H1 (cell line): Measurements from ENCODE around the gene CCDC182. TPM values are rescaled to one million over a fixed set of nuclear protein-coding genes. Genes with fewer than 3 reads are reported as not detected.

Experiments
- CTCF ChIA-PET: fragments of 300-600 bp; sonication (Branson Sonifier 250); formaldehyde crosslinking; loops from one replicate; lab custom pipeline; 2021; ENCODE audit not compliant: partially characterized antibody; lab: Charles Lee
- POLR2A ChIA-PET: fragments of 300-600 bp; sonication (Branson Sonifier 250); formaldehyde crosslinking; loops from one replicate; lab custom pipeline; 2021; ENCODE audit warnings: inconsistent platforms; ENCODE audit not compliant: partially characterized antibody; lab: Charles Lee
- DNase-seq, 2 experiments: peaks; one replicate each; pipeline versions ENCODE4 v3.0.0 to v3.0.0-alpha.2; 2010 to 2022; ENCODE audit warnings: low spot score in 2 of 2, low read depth in 1 of 2, mixed read lengths in 1 of 2
- FAIRE-seq: peaks from 2 replicates; lab custom pipeline; 2011; peaks lifted over from hg19 to GRCh38; lab: Jason Lieb, UNC
- H2AFZ ChIP-seq: 2 replicates; pipeline ENCODE4 v1.8.1; 2012; ENCODE audit warnings: low read length, inconsistent platforms
- H2AK5ac ChIP-seq: 2 replicates; pipeline ENCODE4 v1.6.1; 2013; ENCODE audit warnings: low read depth, low read length
- H2BK120ac ChIP-seq: replicated peaks from 2 replicates; pipeline ENCODE3; 2013; ENCODE audit warnings: low read depth, low read length, inconsistent platforms
- H2BK12ac ChIP-seq: 2 replicates; pipeline ENCODE4 v1.6.1; 2013; ENCODE audit warnings: low read depth, low read length
- H2BK15ac ChIP-seq: 2 replicates; pipeline ENCODE4 v1.6.1; 2013; ENCODE audit warnings: low read length
- H2BK20ac ChIP-seq: 2 replicates; pipeline ENCODE4 v1.6.1; 2013; ENCODE audit warnings: low read length
- H2BK5ac ChIP-seq: 2 replicates; pipeline ENCODE4 v1.6.1; 2013; ENCODE audit warnings: low read depth, low read length
- H3K14ac ChIP-seq: 2 replicates; pipeline ENCODE4 v1.6.1; 2013; ENCODE audit warnings: inconsistent platforms; ENCODE audit not compliant: insufficient read length
- H3K18ac ChIP-seq: 2 replicates; pipeline ENCODE4 v1.6.1; 2013; ENCODE audit warnings: low read length; ENCODE audit errors: extremely low read depth
- H3K23ac ChIP-seq: 2 replicates; pipeline ENCODE4 v1.6.1; 2013; ENCODE audit warnings: inconsistent platforms; ENCODE audit not compliant: insufficient read length
- H3K23me2 ChIP-seq: 2 replicates; pipeline ENCODE4 v1.6.1; 2013; ENCODE audit warnings: low read depth, low read length
- H3K27ac ChIP-seq: 2 replicates; pipeline ENCODE4 v1.6.1; 2011; ENCODE audit warnings: low read depth, low read length, inconsistent platforms
- H3K27me3 ChIP-seq, 4 experiments: replicated peaks in 1 of 4; 1 replicate in 1 of 4; 2 replicates in 3 of 4; pipeline versions ENCODE4 v1.6.1 to v1.8.1; 2011 to 2013; ENCODE audit warnings: low read length in 3 of 4, mild to moderate bottlenecking in 3 of 4, inconsistent platforms in 2 of 4, mixed read lengths in 2 of 4, moderate library complexity in 1 of 4; ENCODE audit not compliant: control insufficient read depth in 3 of 4, insufficient read depth in 3 of 4; ENCODE audit errors: extremely low read depth in 1 of 4
- H3K36me3 ChIP-seq, 4 experiments: 2 replicates each; pipeline versions ENCODE4 v1.6.1 to v1.8.1; 2011 to 2013; ENCODE audit warnings: mild to moderate bottlenecking in 4 of 4, low read length in 3 of 4, moderate library complexity in 2 of 4, control low read depth in 1 of 4, inconsistent platforms in 1 of 4; ENCODE audit not compliant: insufficient read depth in 4 of 4, control insufficient read depth in 2 of 4
- H3K4ac ChIP-seq: replicated peaks from 2 replicates; pipeline ENCODE3; 2013; ENCODE audit warnings: low read length, low read depth, mixed read lengths, inconsistent platforms; ENCODE audit not compliant: insufficient read length
- H3K4me1 ChIP-seq, 4 experiments: replicated peaks in 1 of 4; 1 replicate in 1 of 4; 2 replicates in 3 of 4; pipeline versions ENCODE4 v1.6.1 to v1.8.1; 2011 to 2013; ENCODE audit warnings: low read length in 3 of 4, inconsistent platforms in 2 of 4, mixed read lengths in 1 of 4; ENCODE audit not compliant: insufficient read depth in 4 of 4, control insufficient read depth in 3 of 4
- H3K4me2 ChIP-seq, 2 experiments: 2 replicates each; pipeline versions ENCODE4 v1.6.1 to v1.8.1; 2011 to 2013; ENCODE audit warnings: low read depth in 2 of 2, low read length in 2 of 2, control low read depth in 1 of 2, inconsistent platforms in 1 of 2, mild to moderate bottlenecking in 1 of 2; ENCODE audit not compliant: insufficient read depth in 1 of 2
- H3K4me3 ChIP-seq, 4 experiments: fragments of 200-600, 300-600 bp in 1 of 4; sonication (generic), shearing (Covaris generic), sonication (Bioruptor Twin) in 1 of 4; 2 replicates each; pipeline versions ENCODE4 v1.5.1 to v1.8.1; 2011 to 2016; ENCODE audit warnings: low read length in 4 of 4, low read depth in 3 of 4, control low read depth in 2 of 4, inconsistent platforms in 2 of 4, mild to moderate bottlenecking in 2 of 4, mixed read lengths in 1 of 4, moderate library complexity in 1 of 4; ENCODE audit not compliant: insufficient read depth in 2 of 4; ENCODE audit errors: extremely low read depth in 1 of 4
- H3K56ac ChIP-seq: replicated peaks from 2 replicates; pipeline ENCODE3; 2013; ENCODE audit warnings: low read depth, mild to moderate bottlenecking, mixed read lengths, low read length, inconsistent platforms; ENCODE audit not compliant: insufficient read length
- H3K79me1 ChIP-seq: 2 replicates; pipeline ENCODE4 v1.6.1; 2013; ENCODE audit warnings: low read depth, low read length, control low read depth
- H3K79me2 ChIP-seq, 2 experiments: 2 replicates each; pipeline versions ENCODE4 v1.6.1 to v1.8.1; 2012 to 2013; ENCODE audit warnings: low read length in 2 of 2, mild to moderate bottlenecking in 2 of 2, inconsistent platforms in 1 of 2; ENCODE audit not compliant: insufficient read depth in 2 of 2, control insufficient read depth in 1 of 2
- H3K9ac ChIP-seq, 4 experiments: replicated peaks in 1 of 4; 1 replicate in 1 of 4; 2 replicates in 3 of 4; pipeline versions ENCODE4 v1.6.1 to v1.8.1; 2011 to 2013; ENCODE audit warnings: low read depth in 3 of 4, low read length in 3 of 4, control low read depth in 2 of 4, mild to moderate bottlenecking in 2 of 4, moderate library complexity in 2 of 4, inconsistent platforms in 1 of 4; ENCODE audit errors: extremely low read depth in 1 of 4
- H3K9me3 ChIP-seq, 2 experiments: 2 replicates each; pipeline versions ENCODE4 v1.6.1 to v1.8.1; 2012 to 2013; ENCODE audit warnings: mild to moderate bottlenecking in 2 of 2, moderate library complexity in 2 of 2, control low read depth in 1 of 2, inconsistent platforms in 1 of 2, low read depth in 1 of 2, low read length in 1 of 2, mixed read lengths in 1 of 2; ENCODE audit not compliant: insufficient read depth in 2 of 2
- H4K20me1 ChIP-seq, 2 experiments: replicated peaks in 1 of 2; 2 replicates each; pipeline versions ENCODE3 to v1.8.1; 2011 to 2013; ENCODE audit warnings: inconsistent platforms in 2 of 2, low read length in 2 of 2, mild to moderate bottlenecking in 1 of 2; ENCODE audit not compliant: insufficient read depth in 2 of 2, control insufficient read depth in 1 of 2
- H4K5ac ChIP-seq: 2 replicates; pipeline ENCODE4 v1.6.1; 2013; ENCODE audit warnings: low read length, low read depth, mixed read lengths, inconsistent platforms; ENCODE audit not compliant: insufficient read length
- H4K8ac ChIP-seq: 2 replicates; pipeline ENCODE4 v1.8.0; 2013; ENCODE audit warnings: mild to moderate bottlenecking, moderate library complexity, low read length, inconsistent platforms; ENCODE audit not compliant: insufficient read depth; ENCODE audit errors: extremely low read depth
- H4K91ac ChIP-seq: replicated peaks from 2 replicates; pipeline ENCODE3; 2013; ENCODE audit warnings: low read length, mixed read lengths, inconsistent platforms; ENCODE audit not compliant: insufficient read length
- ATF2 ChIP-seq: IDR thresholded peaks from 2 replicates; pipeline ENCODE4 v1.6.1; 2012; ENCODE audit warnings: low read length, inconsistent platforms
- BACH1 ChIP-seq: IDR thresholded peaks from 2 replicates; pipeline ENCODE4 v1.6.1; 2012; ENCODE audit warnings: low read length, improper control_type of control experiment
- BRCA1 ChIP-seq: IDR thresholded peaks from 2 replicates; pipeline ENCODE4 v1.6.1; 2012; ENCODE audit warnings: low read depth, low read length, improper control_type of control experiment
- CEBPB ChIP-seq: IDR thresholded peaks from 2 replicates; pipeline ENCODE4 v1.6.1; 2012; ENCODE audit warnings: low read depth, low read length
- CHD1 ChIP-seq: IDR thresholded peaks from 2 replicates; pipeline ENCODE4 v1.6.1; 2012; ENCODE audit warnings: low read depth, low read length, improper control_type of control experiment
- EGR1 ChIP-seq: IDR thresholded peaks from 2 replicates; pipeline ENCODE4 v1.6.1; 2011; ENCODE audit warnings: low read depth, low read length, borderline replicate concordance
- POLR2AphosphoS5 ChIP-seq: IDR thresholded peaks from 2 replicates; pipeline ENCODE4 v1.6.1; 2011; ENCODE audit warnings: low read depth, low read length
- RBBP5 ChIP-seq: IDR thresholded peaks from 2 replicates; pipeline ENCODE4 v1.7.1; 2012; ENCODE audit warnings: low read depth, mild to moderate bottlenecking, inconsistent platforms, low read length, moderate library complexity, borderline replicate concordance
- TCF12 ChIP-seq: IDR thresholded peaks from 2 replicates; pipeline ENCODE4 v1.6.1; 2011; ENCODE audit warnings: low read depth, mild to moderate bottlenecking, low read length
- WGBS, 2 experiments: shearing (Covaris generic) in 1 of 2; methylation state at CpG; one replicate each; pipeline versions ENCODE4 v1.1.6 to v1.1.7; 2013 to 2015; ENCODE audit warnings: low lambda C conversion rate in 2 of 2, mixed read lengths in 2 of 2, inconsistent platforms in 1 of 2, low coverage in 1 of 2, missing lambda C conversion rate in 1 of 2; ENCODE audit not compliant: insufficient replicate concordance in 2 of 2, insufficient coverage in 1 of 2, insufficient read length in 1 of 2; ENCODE audit errors: extremely low coverage in 1 of 2, missing lambda C conversion rate in 1 of 2; 5-methylcytosine and 5-hydroxymethylcytosine counted together
- polyA plus RNA-seq, 7 experiments: library from polyadenylated mRNA; depleted of rRNA in 3 of 7; stranded (reverse) in 5 of 7; unstranded in 2 of 7; fragments of >200 nt in 5 of 7; fragments of 200-250 nt in 2 of 7; gene quantifications; 1 replicate in 5 of 7; 2 replicates in 1 of 7; 4 replicates in 1 of 7; pipeline versions ENCODE4 v1.2.1 to v1.2.3, GENCODE V29; 2011 to 2013; ENCODE audit warnings: missing spikeins in 2 of 7, mixed read lengths in 2 of 7
- total RNA-seq: library from RNA; stranded (reverse); fragmentation: NEBNext Ultra II Directional; extraction: Animal tissue kit (Norgen Biotek cat#: 25700); gene quantifications from 2 replicates; pipeline ENCODE4 v1.2.1, GENCODE V29; 2021
- TF ChIP-seq, protein P1 (sequence below): IDR thresholded peaks from 2 replicates; pipeline ENCODE4 v1.6.1; 2011; ENCODE audit warnings: low read length, improper control_type of control experiment

Gene CCDC182
- total and polyA plus RNA-seq, 2 of the 8 experiments (the other 6 are each of a cell fraction or from before 2014, with no cell fraction given), result not detected

- Histone ChIP-seq H3K4me1 (peaks cover 0 to 2% (median 0%) of the 10 kb centered on the region in 4 experiments; a peak in 1 of 7 replicates), H3K4me3 (no peak overlapping the region), H3K4ac (no peak overlapping the region), H3K79me1 (no peaks in the 10 kb centered on the region), H4K91ac (peak overlapping the region; percentile 26), H3K18ac (no peak overlapping the region), H3K79me2 (no peaks in the 10 kb centered on the region), H2BK20ac (no peak overlapping the region), H3K9ac (no peak overlapping the region), H2BK15ac (peak overlapping the region; percentile 53; the same call in 1 of the 2 replicates), H3K27ac (no peak overlapping the region), H2BK120ac (no peak overlapping the region), H3K36me3 (no peaks in the 10 kb centered on the region), H3K14ac (no peak overlapping the region), H4K20me1 (no peaks in the 10 kb centered on the region), H3K23me2 (no peaks in the 10 kb centered on the region; the same call in 1 of the 2 replicates), H2BK5ac (no peak overlapping the region), H3K23ac (no peak overlapping the region), H4K8ac (no peak overlapping the region), H3K56ac (no peak overlapping the region), H2AK5ac (no peak overlapping the region), H2BK12ac (no peak overlapping the region), H3K27me3 (no peaks in the 10 kb centered on the region), H3K9me3 (no peaks in the 10 kb centered on the region), H4K5ac (no peak overlapping the region), H3K4me2 (no peak overlapping the region), H2AFZ (no peak overlapping the region)
- ChIA-PET POLR2A (no interaction called here), CTCF (interaction anchor here (0.8 to 4.5 kb wide), 9 partner anchors 10 to 83 kb away, joined by 3 to 28 read pairs (median 5); no protein-coding TSS in a partner anchor)
- 90% methylated on average over 21 of the region's 23 CpGs; no CpG with 5 or more reads in 1 of the 2 experiments for WGBS, 2 experiments
- DNase-seq (no peak), FAIRE-seq (no peak)
- TF ChIP-seq BACH1, result no peak
- no peak for TF ChIP-seq TCF12
- no peak for TF ChIP-seq CHD1
- no peak for TF ChIP-seq EGR1
- TF ChIP-seq ATF2, result no peak
- TF ChIP-seq, protein P1, sequence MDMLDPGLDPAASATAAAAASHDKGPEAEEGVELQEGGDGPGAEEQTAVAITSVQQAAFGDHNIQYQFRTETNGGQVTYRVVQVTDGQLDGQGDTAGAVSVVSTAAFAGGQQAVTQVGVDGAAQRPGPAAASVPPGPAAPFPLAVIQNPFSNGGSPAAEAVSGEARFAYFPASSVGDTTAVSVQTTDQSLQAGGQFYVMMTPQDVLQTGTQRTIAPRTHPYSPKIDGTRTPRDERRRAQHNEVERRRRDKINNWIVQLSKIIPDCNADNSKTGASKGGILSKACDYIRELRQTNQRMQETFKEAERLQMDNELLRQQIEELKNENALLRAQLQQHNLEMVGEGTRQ, result no peak
- no peak for TF ChIP-seq POLR2AphosphoS5
- no peak for TF ChIP-seq RBBP5
- no peak for TF ChIP-seq BRCA1
- TF ChIP-seq CEBPB, result no peak
Measured at GRCh38 chr17:57750109-57750871, 5.2 kb upstream of the CCDC182 start.
